GM21447 (cell line): ENCODE results near the gene TLX1.
"Not testable (repeated sequence)": the region's sequence is repeated elsewhere in the genome, so short reads cannot be mapped to it uniquely, and the experiment has no call there.

ENCODE experiments used
- ATAC-seq: cut with Tn5 transposase; IDR thresholded peaks from one replicate; pipeline ENCODE4 v1.9.1; 2021; ENCODE audit not compliant: unreplicated experiment

TLX1 gene

GRCh38 chr10:101146392-101147251, 15.5 kb downstream of the TLX1 start:
- no peak for ATAC-seq

GRCh38 chr10:101151395-101151794, 20.3 kb downstream of the TLX1 start:
- ATAC-seq: no peak

GRCh38 chr10:101152316-101152715, 21.2 kb downstream of the TLX1 start:
- no peak for ATAC-seq

DNA sequence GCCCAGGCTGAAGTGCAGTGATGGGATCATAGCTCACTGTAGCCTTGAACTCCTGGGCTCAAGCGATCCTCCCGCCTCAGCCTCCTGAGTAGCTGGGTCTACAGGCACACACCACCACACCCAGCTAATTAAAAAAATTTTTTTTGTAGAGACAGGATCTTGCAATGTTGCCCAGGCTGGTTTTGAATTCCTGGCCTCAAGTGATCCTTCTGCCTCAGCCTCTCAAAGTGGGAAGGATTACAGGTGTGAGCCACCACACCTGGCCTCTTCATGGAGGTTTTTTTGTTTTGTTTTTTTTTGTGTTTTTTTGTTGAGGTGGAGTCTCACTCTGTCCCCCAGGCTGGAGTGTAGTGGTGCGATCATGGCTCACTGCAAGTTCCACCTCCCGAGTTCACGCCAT, 23.4 kb downstream of the TLX1 start:
- ATAC-seq: not testable (repeated sequence)

DNA sequence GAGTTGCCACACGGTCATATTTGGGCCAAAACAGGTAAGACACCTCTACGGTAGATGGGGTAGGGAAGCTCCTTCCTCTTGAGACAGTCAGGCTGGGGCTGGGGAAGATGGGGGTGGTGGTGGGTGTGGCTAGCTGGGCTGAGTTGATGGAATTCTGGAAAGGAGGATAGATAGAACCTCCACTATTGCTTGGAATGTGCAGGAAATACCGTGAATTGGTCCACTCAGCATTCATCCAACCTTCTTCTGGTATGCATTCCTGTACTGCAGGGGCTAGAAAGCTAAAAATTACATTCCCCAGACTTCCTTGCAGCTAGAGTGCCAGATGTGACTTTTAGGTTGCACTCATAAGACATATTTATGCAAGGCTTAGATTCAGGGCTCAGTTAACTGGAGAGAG, 24.8 kb downstream of the TLX1 start:
- ATAC-seq: no peak

DNA sequence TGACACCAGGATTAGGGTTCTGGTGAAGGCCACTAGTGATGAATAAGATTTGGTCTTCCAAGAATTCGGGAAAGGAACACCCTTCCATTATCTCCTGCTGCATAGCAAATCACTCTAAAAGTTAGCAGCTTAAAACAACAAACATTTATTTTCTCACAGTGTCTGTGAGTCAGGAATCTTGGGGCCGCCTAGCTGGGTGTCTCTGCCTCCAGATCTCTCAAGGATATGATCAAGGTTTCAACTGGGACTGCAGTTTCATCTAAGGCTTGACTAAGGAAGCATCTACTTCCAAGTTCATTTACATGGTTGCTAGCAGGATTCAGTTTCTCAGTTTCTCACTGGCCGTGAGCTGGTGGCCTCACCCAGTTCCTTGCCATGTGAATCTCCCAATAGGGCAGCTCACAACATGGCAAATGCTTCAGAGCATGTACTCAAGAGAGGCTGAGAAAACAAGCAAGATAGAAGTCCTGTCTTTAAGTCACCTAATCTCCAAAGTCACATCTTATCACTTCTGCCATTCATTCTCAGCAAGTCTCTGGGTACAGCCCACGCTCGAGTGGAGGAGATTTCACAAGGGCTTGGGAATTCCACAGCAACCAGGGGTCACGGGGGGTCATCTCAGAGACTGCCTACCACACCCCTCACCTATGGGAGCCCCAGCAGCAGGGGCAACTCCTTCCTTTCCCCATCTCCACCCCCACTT, 26.8 kb downstream of the TLX1 start:
- no peak for ATAC-seq

GRCh38 chr10:101158459-101159058, 27.5 kb downstream of the TLX1 start:
- ATAC-seq: no peak

DNA sequence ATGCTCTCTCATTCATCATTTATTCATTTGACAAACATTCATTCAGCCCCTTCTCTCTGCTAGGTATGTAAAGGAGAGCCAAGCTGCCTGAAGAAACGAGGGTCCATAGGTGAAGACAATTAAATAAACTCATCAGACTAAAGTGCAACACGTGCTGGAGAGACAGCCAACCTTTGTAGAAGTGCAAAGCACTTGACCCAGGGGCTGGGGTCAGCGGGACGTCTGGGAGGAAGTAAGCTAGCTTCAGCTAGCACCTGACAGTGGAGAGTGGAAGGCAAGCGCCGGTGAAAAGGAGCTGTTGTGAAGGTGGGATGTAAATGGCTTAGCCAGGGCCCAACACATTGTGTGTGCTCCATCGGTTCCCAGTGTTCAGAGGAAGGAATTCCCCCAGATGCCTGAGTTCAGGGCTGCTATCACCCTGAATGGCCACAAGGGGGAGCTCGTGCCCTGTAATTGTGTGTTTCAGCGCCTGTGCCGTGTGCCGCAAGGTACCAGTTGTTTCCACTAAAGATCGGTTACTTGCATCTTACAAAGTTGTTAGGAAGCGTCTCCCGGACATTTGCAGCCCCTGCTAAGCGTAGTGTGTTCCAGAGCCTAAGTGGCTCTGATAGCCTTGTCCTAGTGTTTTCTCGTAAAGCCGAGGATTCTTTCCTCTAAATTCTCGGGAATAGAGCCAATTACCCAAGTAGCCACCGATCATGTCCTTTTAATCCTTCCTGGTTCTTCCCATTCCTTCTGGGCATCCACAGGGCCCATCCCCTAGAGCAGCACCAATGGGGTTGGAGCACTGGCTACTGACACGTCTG, 30.6 kb downstream of the TLX1 start:
- ATAC-seq: no peak

- ATAC-seq: no peak
These were observed 31.6 kb downstream of the TLX1 start for GRCh38 chr10:101162677-101163076.

DNA sequence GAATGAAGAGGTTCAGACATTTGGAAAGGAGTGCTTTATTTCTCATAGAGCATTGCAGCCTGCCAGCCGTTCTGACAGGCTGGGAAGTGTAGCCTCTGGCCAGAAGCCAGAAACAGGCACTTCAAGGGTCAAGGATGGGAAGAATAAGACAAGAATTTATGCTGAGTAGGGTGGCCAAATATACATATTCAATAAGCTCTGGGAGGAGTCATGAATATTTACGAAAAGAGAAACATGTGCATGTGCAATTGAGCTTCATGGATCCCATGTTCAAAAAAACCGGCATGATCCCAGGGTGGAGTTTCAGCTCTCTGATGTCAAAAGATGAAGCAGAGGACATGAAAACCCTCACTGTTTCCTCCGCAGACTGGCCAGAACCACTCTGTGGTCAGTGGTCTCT, 32.9 kb downstream of the TLX1 start:
- ATAC-seq: no peak

DNA sequence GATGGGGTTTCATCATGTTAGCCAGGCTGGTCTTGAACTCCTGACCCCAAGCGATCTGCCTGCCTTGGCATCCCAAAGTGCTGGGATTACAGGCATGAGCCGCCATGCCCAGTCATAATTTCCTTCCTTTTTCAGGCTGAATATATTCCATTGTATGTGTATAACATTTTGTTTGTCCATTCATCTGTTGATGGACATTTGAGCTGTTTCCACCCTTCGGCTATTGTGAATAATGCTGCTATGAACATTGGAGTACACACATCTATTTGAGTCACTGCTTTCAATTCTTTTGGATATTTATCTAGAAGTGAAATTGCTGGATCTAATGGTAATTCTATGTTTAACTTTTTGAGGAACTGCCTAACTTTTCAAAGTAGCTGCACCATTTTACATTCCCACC, 34.6 kb downstream of the TLX1 start:
- no peak for ATAC-seq

GRCh38 chr10:101166430-101166829, 35.3 kb downstream of the TLX1 start:
- no peak for ATAC-seq

- ATAC-seq: no peak
These were observed 41.6 kb downstream of the TLX1 start for GRCh38 chr10:101172741-101173140.

- no peak for ATAC-seq
These were observed 43.2 kb downstream of the TLX1 start for GRCh38 chr10:101174319-101174718.

- no peak for ATAC-seq
These were observed 45.5 kb downstream of the TLX1 start for GRCh38 chr10:101176577-101176976.

- ATAC-seq: no peak
These were observed 51.8 kb downstream of the TLX1 start for GRCh38 chr10:101182936-101183335.

DNA sequence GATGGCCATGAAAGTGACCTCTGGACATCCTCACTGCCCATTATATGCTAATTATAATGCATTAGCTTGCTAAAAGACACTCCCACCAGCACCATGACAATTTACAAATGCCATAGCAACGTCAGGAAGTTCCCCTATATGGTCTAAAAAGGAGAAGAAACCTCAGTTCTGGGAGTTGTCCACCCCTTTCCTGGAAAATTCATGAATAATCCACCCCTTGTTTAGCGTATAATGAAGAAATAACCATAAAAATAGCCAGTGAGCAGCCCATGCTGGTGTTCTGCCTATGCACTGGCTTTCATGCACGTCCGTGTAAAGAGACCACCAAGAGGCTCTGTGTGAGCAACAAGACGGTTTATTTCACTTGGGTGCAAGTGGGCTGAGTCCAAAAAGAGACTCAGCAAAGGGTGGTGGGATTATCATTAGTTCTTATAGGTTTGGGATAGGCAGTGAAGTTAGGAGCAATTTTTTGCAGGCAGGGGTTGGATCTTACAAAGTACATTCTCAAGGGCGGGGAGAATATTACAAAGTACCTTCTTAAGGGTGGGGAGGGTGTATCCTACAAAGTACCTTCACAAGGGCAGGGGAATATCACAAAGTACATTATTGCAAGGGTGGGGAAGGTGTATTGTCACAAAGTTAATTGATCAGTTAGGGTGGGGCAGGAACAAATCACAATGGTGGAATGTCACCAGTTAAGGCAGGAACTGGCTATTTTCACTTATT, 52.5 kb downstream of the TLX1 start:
- no peak for ATAC-seq
